ENCODE measurements around the gene SIPA1L3. TPM values are rescaled to one million over a fixed set of nuclear protein-coding genes. Genes with fewer than 3 reads are reported as not detected.

The SIPA1L3 gene
- total RNA-seq, 1 donor from 2014 or later = 16.1 TPM

DNA sequence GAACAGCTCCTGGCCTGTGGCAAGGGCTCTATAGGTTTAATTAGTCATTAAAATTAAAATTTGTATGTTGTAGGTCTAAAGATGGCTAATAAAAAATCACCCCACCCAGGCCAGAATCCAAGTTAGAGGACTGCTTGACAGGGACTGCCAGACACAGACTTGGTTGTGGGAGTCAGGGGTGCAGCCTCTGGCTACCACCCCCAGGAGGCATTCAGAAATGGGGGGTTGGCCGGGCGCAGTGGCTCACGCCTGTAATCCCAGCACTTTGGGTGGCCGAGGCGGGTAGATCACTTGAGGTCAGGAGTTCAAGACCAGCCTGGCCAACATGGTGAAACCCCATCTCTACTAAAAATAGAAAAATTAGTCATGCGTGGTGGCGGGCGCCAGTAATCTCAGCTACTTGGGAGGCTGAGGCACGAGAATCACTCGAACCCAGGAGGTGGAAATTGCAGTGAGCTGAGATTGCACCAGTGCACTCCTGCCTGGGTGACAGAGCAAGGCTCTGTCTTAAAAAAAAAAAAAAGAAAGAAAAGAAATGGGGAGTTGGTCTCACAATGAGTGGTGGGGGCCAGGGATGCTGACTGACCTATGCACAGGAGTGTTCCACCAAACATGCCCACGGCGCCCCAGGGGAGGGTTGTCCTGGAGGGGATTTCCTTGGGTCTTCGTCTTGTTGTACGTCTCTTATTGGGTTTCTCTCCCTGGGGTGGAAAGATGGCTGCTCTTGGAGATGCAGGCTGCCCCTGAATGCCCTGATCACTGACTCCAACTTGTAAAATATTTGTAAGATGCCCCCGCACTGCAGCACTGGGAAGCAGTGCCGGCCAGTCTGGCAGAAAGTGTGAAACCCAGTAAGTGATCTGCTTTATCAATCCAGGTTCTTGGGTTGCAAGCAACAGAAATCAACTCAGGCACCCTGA lies 68.8 kb downstream of the SIPA1L3 start:
- peak; percentile 65 for DNase-seq (ENCODE audit: low spot score)

DNA sequence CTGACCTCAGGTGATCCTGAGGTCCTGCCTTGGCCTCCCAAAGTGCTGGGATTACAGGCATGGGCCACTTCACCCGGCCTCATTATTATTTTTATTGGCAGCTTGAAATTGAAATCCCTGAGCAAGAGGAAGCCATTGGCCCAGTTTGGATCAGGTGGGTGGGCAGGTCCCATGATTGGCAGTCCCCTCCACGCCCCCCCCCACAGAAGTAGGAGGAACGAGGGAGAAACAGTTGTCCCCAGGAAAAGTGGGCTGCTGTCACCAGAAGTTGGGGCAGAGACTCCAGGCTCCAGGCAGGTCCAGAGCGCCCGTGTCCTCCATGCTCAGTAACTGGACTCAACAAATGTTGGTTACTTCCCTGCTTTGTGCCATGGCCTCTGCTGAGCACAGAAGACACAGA lies 70.4 kb downstream of the SIPA1L3 start:
- DNase-seq (ENCODE audit: low spot score) = peak; percentile 49

DNA sequence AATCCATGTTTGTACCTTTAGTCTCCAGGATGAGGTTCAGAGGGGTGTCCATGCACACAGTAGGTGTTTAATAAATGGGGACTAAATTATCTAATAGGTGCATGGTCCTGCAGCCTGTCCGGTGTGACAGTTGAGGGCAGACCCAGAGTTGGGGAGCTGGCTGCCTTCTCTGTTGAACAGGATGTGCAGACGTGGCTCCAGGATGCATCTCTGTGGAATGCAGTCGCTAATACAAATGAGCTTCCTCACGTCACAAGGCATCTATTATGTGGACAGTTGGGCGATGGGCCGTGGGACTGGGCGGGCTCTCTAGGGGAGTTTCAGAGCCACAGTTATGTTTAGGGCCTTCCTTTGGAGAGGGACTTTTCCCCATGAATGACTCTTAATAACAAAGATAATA lies 71.0 kb downstream of the SIPA1L3 start:
- peak; percentile 81 for DNase-seq (ENCODE audit: low spot score)

DNA sequence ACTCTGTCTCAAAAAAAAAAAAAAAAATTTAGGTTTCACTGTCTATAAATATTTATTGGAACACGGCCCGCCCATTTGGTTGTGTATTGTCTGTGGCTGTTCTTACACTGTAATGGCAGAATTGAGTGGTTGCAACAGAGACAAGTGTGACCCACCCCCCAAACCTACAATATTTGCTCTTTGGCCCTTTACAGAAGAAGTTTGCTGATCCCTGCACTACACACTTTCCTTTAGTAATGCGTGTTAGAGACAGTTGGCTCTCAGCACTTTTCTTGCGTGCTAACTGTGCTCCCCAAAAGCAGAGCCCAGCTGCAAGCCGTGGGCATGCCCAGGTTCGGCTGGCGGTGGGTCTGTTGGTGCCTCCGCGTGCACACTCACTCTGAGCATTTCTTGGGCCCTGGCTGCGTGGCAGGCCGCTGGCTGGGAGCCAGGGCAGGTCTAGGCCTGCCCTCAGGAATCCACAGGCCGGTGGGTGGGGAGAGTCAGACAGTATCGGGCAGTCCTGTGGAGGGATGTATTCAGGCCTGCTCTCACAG lies 72.6 kb downstream of the SIPA1L3 start:
- DNase-seq (ENCODE audit: low spot score) = peak; percentile 12

DNA sequence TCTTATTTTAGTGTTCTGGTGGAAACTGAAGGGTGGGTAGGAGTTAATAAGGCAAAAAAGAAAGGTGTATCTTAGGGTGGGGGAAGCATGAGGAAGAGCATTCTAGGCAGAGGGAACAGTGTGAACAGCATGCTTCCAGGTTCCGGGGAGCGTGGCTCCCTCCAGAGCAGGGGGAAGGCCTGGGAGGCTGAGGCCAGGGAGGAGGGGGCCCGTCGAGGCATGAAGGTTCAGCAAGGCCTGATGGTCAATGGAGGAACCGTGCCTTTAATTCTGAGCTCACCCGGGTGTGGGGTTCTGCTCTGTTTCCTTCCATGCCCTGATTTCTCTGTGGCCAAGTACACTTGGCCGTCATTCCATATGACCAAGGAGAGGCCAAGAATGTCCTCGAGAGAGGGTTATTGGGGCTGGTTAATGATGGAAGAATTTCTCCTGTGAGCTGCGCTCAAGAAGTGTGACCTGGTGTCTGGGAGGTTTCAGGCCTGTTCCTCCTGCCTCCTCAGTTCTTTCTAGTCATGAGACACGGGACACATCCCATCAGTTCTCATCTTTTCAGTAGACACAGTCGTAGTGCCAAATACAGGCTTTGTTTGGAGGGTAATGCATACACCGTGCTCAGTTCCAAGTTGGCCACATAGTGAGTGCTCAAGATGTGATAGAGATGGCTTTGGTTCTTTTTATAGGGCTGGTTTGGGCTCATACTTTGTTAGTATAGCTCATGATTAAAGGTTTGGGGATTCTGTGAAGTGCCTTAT lies 73.6 kb downstream of the SIPA1L3 start:
- DNase-seq (ENCODE audit: low spot score) = peak; percentile 65

DNA sequence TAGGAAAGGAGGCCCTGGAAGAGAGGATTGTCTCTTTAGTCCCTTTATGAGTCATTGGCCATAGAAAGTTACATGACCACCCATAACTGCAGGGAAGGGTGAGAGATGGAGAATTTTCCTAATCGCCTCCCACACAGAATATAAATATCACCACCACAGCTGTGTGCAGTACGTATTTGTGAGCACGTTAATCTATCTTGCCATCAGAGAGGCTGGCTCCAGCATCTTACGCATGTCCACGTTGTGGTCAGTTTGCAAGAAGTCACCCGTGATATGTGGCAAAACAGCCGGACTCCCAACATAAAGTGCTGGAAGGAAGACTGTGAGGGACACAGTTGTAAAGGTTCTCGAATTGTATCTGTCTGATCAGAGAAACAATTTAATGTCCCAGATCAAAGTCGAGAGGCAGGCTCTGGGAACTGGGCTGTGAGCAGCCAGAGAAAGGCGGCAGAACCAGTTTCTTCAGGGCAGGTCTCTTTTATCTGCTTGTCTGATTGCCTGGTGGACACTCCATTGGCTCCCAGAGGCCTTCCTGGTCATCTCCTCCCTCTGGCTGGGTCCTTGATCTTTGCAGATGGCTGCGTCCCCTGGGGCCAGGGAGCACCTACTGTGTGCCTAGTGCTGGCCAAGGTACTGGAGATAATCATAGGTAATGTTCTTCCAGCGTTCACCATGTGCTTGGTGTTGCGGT lies 74.9 kb downstream of the SIPA1L3 start:
- DNase-seq (ENCODE audit: low spot score) = no peak

DNA sequence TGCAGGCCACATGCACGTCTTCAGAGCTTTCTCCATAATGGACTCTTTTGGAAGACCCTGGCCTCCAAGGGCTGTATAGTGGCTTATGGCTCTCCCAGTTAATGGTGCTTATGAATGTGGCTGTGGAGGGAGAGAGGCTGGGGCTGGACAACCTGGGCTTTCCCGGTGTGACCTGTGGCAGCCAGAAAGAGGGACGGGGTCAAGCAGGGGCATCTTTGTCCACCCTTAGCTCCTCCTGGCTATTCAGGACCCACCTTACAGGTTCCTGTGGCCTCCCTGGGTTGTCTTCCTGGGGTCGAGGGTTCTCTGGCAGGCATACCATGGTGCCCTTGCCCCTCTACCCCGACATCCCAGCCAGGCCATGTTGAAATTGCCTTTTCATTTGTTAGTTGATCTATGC lies 75.6 kb downstream of the SIPA1L3 start:
- no peak for DNase-seq (ENCODE audit: low spot score)

DNA sequence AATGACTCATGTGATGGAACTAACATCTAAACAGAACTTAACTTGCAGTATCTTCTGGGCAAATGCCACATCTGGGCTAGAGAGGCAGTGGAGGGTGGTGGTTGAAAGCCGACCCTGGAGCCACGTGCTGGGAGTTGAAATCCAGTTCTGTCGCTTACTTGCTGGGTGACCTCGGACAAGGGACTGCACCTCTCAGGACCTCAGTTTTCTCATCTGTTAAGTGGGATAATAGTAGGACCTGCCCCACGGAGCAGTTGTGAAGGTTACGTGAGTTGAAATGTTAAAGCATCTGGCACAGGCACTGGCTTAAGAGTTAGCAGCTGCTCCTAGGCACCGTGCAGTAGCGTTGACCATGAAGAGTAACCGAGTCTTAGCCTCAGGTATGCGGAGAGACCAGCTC lies 76.1 kb downstream of the SIPA1L3 start:
- no peak for DNase-seq (ENCODE audit: low spot score)

DNA sequence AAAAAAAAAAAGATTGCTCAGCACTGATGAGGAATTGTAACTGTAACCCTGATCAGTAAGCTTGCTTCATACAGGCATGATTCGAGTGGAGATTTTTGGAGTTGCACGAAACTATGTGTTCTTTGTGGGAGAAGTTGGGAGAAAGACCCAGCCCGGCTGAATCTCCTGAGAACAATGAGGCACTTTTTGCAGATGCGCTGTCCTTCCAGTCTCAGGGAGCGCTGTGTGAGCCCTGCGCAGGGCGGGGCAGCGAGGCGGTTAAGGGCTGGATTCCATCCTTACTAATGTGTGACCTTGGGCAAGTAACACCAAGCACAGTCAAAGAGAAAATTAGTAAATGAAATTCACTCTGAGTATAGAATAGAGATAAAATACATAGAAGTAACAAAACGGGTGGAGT lies 76.9 kb downstream of the SIPA1L3 start:
- no peak for DNase-seq (ENCODE audit: low spot score)

DNA sequence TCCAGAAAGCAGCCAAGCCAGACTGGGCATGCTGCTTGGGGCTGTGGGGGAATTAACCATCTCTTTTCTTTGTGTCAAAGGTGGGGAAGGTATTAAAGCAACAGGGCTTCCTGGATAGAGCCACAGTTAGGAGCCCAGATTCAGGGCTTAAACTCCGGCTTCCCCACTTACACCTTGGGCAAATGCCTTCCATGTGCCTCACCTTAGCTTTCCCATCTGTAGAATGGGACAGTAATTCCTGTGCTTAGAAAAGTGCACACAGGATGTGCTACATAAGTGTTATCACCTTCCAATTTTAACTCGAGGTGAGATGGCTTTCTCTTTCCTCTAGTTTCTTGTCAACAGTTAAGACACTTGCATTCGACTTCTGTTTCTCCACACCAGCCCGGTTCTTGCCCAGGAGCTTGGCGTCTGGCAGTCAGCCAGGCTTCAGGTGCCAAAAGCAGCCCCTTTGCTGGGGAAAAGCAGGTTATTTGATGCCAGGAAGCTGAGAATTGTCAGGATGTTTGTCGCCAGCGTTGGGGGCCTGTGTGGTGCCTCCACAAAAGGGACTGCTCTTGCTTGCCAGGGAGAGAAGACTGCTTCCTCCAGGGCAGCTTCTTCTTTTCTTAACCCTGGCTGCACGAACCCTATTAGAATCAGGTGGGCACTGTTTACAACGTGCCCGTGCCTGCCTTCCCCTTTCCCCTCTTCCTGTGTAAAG lies 79.2 kb downstream of the SIPA1L3 start:
- no peak for DNase-seq (ENCODE audit: low spot score)

DNA sequence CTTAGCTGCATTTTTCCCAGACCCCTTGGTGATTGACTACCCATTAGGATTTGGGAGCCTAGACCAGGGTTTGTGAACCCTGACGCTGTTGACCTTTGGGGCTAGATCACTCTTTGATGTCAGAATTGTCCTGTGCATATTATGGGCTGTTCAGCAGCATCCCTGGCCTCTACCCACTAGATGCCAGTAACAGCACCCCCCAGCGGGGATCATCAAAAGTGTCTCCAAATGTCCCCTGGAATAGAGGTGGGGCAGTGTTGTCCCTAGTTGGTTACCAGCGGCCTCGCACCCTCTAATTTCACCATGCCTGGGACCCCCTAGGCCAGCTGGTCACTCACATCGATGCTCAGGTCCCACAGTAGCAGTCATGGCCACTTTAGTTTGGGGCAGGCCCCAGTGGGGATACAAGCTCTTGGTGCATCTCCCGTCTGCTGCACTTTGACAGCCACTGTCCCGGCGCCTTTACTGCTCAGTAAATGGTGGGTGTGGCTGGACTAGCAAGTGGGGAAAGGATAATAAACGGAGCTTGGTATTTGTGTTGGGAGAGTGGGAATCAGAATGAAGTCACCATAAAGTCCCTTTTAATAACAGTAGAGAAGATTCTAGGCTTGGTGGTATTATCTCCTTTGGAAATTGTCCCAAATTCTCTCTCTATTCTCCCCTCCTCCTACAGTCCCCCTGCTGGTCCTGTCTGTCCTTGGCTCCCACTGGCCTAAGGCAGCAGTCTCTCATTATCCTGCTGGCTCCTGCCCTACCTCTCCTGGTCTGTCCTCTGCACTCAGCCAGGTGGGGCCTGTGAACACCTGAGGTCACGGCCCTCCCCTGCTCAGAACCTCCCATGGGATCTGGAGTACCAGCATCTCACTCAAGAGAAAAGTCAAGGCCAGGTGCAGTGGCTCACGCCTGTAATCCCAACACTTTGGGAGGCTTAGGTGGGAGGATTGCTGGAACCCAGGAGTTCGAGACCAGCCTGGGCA lies 80.6 kb downstream of the SIPA1L3 start:
- DNase-seq (ENCODE audit: low spot score) = no peak

DNA sequence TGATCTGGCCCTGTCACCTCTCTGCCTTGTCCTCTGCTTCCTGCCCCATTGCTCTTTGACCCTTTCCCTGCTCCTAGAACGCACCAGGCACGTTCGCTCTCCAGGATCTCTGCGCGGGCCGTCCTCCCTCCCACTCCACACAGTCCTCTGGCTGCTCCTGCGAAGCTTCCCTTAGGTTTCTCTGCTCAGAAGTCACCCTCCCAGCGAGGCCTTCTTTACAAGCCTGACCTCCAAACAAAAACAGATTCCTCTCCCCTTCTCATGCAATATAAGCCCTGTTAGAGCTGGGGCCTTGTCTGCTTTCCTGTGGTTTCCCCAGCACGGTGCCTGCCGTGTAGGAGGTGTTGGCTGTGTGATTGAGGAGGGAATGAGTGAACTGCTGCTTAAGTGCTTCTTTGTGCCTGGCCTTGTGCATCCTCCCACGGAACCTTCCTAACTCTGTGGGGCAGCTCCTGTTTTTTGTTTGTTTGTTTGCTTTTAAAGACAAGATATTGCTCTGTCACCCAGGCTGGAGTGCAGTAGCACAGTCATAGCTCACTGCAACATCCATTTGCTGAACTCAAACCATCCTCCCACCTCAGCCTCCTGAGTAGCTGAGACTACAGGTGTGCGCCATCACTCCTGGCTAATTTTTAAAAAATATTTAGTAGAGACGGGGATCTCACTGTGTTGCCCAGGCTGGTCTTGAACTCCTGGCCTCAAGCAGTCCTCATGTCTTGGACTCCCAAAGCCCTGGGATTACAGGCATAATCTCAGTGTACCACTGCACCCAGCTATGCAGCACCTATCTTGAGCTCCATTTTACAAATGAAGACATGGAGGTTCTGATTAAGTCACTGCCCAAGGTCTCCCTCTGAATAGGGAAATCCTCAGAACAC lies 82.0 kb downstream of the SIPA1L3 start:
- DNase-seq (ENCODE audit: low spot score) = no peak

DNA sequence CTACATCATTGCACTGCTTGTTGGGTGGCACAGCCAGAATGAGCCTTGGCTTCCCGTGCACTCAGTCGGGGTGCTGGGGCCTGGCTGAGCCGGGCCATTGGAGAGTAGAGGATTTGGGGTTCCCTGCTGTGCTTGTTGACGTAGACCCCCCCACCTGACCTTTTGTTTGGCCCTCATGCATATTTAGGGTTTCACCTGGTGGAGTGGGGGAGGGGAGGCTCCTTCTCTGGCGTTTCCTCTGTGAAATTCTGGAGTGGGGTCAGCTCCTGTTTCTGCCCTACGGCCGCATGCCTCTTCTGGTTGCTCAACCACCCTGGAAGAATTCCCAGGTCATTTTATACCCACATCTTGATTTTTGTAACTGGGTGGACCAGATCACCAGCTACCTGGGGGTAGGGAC lies 82.8 kb downstream of the SIPA1L3 start:
- DNase-seq (ENCODE audit: low spot score) = no peak

DNA sequence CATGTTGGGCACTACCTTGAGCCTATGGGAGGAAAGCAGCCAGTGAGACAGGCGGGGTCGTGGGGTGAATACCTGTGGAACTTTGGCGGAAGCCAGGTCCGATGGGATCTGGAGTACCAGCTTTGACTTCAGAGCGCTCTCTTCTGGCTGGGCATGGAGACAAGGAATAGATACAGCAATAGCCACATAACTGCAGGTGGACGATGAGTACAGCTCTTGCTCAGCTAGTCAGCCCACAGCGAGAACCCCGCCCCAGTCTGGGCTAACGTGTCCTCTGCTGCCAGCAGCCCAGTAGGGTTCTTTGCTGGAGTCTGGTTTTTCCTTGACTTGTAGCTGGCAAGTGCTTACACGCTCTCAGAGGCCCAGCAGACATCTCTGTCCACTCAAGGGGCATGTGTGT lies 83.4 kb downstream of the SIPA1L3 start:
- no peak for DNase-seq (ENCODE audit: low spot score)

DNA sequence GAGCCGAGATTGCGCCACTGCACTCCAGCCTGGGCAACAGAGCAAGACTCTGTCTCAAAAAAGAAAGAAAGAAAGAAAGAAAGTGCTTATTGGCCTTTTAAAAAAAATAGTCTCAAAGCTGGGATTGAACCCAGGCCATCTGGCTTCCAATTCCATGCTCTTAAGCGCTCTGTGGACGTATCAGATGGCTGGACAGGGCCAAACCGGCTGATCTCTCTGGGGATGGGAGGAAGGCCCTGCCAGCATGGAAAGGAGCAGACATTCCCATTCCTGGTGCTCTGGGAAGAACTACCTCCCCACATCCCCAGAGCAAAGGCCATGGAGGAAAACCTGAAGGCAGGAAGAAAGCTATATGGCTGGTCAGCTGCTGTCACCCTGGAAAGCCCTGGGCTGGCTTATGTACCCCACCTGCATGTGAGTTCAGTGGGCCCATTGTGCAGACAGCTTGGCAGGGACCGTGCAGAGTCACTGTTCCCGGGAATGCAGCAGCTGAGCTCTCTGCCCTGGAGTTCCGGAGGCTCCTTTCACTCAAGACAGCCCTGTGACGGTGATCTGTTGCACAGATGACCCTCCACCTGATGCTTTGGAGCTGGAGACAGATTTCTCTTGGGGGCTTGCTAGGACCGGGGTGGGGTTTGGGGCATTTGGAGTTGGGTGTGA lies 84.3 kb downstream of the SIPA1L3 start:
- DNase-seq (ENCODE audit: low spot score) = no peak

DNA sequence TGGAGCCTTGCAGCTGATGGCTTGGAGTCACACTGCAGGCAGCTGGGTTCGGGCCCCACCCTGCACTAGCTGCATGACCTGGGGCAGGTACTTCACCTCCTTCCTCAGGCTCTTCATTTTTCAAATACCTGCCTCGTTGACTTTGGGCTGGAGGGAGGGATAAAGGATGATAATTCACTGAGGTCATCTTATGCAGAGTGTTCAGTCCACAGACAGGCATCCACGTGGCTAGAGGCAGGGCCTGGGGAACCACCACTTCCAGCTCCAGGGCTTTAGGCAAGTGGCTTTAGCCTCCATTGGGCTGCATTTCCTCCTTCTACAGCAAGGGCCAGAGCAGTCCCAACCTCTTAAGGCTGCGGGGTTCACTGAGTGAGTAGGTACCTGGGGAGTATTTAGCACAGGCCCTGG lies 84.8 kb downstream of the SIPA1L3 start:
- DNase-seq (ENCODE audit: low spot score) = no peak

DNA sequence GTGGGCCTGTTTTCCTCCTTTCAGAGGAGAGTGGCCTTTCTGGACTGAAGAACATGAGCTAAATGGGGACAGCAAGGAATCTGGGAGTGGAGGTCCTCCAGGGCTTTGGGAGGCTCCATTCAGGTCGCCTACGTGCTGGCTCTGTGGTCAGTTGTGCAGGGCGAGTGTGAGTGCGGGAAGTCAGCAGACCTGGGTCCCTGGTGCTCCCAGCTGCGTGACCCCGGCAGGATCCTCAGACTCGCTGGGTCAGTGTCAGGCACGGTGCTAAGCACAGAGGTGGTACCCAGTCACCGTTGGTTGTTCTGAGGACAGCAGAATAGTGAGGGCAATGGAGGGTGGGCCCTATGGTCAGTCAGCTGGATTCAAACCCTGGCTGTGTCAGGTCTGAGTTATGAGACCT lies 85.8 kb downstream of the SIPA1L3 start:
- no peak for DNase-seq (ENCODE audit: low spot score)

DNA sequence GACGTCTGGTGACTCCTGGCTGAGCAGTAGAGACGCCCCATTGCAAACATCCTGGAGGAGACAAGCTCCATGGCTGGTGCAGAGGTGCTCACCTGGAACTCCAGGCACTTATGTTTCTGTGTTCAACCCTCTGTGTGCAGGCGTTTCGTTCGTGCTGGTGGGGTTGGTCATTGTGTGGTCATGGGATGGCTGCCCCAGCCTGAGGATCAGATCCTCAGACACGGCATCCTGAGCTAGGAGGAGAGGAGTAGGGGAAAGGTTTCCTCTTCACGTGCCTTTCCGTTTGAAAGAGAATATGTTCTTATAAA lies 87.8 kb downstream of the SIPA1L3 start:
- DNase-seq (ENCODE audit: low spot score) = no peak

Measured in mesenteric fat pad (tissue), 1 donor.